ENCODE measurements around the gene NTM.

NTM gene

GRCh38 chr11:131889146-131889577 lies 518.7 kb downstream of the NTM start:
- Histone ChIP-seq H3K27me3 (ENCODE audit: low read depth, low read length) (peaks cover 31% of the 10 kb centered on the region), H3K4me1 (ENCODE audit: low read length) (peaks cover 15% of the 10 kb centered on the region), H3K36me3 (replicated peaks; ENCODE audit: low read depth, low read length) (no peaks in the 10 kb centered on the region), H3K9me3 (ENCODE audit: insufficient read depth, low read length) (no peaks in the 10 kb centered on the region), H3K4me2 (ENCODE audit: low read length) (no peak overlapping the region), H4K20me1 (ENCODE audit: insufficient read depth, low read length) (peaks cover 5% of the 10 kb centered on the region; the same call in 1 of the 2 replicates), H3K9ac (ENCODE audit: low read length) (no peak overlapping the region), H3K4me3 (ENCODE audit: low read length) (no peak overlapping the region), H3K79me2 (ENCODE audit: low read length) (no peaks in the 10 kb centered on the region), H3K27ac (ENCODE audit: low read length) (no peak overlapping the region), H2AFZ (ENCODE audit: low read depth, low read length) (no peak overlapping the region)
- TF ChIP-seq CTCF (IDR thresholded peaks at IDR 0.05; ENCODE audit: low read depth, low read length) (no peak), EZH2phosphoT487 (IDR thresholded peaks at IDR 0.05; ENCODE audit: low read depth) (no peak)

- no peak overlapping the region for H3K4me2 ChIP-seq (ENCODE audit: low read length)
- no peak overlapping the region for H3K27ac ChIP-seq (ENCODE audit: low read length)
- H3K36me3 ChIP-seq (replicated peaks; ENCODE audit: low read depth, low read length), result no peaks in the 10 kb centered on the region
- H3K9me3 ChIP-seq (ENCODE audit: insufficient read depth, low read length), result no peaks in the 10 kb centered on the region
- no peak for TF ChIP-seq CTCF (IDR thresholded peaks at IDR 0.05; ENCODE audit: low read depth, low read length)
- H3K27me3 ChIP-seq (ENCODE audit: low read depth, low read length), result peaks cover 34% of the 10 kb centered on the region
- H3K4me3 ChIP-seq (ENCODE audit: low read length), result no peak overlapping the region
- H2AFZ ChIP-seq (ENCODE audit: low read depth, low read length), result no peak overlapping the region
- H3K9ac ChIP-seq (ENCODE audit: low read length), result no peak overlapping the region
- H3K4me1 ChIP-seq (ENCODE audit: low read length), result peaks cover 15% of the 10 kb centered on the region
- H3K79me2 ChIP-seq (ENCODE audit: low read length), result no peaks in the 10 kb centered on the region
- H4K20me1 ChIP-seq (ENCODE audit: insufficient read depth, low read length), result peaks cover 5% of the 10 kb centered on the region; the same call in 1 of the 2 replicates
These were observed 519.6 kb downstream of the NTM start for GRCh38 chr11:131889760-131890581.

GRCh38 chr11:131893103-131893890 lies 522.9 kb downstream of the NTM start:
- Histone ChIP-seq H3K4me2 (ENCODE audit: low read length) (peak overlapping the region; percentile 49), H3K4me3 (ENCODE audit: low read length) (peak overlapping the region; percentile 28; the same call in 1 of the 2 replicates), H2AFZ (ENCODE audit: low read depth, low read length) (no peak overlapping the region), H3K27me3 (ENCODE audit: low read depth, low read length) (peaks cover 45% of the 10 kb centered on the region), H3K4me1 (ENCODE audit: low read length) (peaks cover 15% of the 10 kb centered on the region), H3K9ac (ENCODE audit: low read length) (no peak overlapping the region), H3K36me3 (replicated peaks; ENCODE audit: low read depth, low read length) (no peaks in the 10 kb centered on the region), H3K27ac (ENCODE audit: low read length) (no peak overlapping the region), H4K20me1 (ENCODE audit: insufficient read depth, low read length) (peaks cover 5% of the 10 kb centered on the region; the same call in 1 of the 2 replicates), H3K9me3 (ENCODE audit: insufficient read depth, low read length) (no peaks in the 10 kb centered on the region), H3K79me2 (ENCODE audit: low read length) (no peaks in the 10 kb centered on the region)
- TF ChIP-seq EZH2phosphoT487 (IDR thresholded peaks at IDR 0.05; ENCODE audit: low read depth) (no peak), CTCF (IDR thresholded peaks at IDR 0.05; ENCODE audit: low read depth, low read length) (no peak)

GRCh38 chr11:131893988-131894387 lies 523.6 kb downstream of the NTM start:
- H3K4me2 ChIP-seq (ENCODE audit: low read length), result no peak overlapping the region
- H3K9ac ChIP-seq (ENCODE audit: low read length), result no peak overlapping the region
- no peaks in the 10 kb centered on the region for H3K9me3 ChIP-seq (ENCODE audit: insufficient read depth, low read length)

More at GRCh38 chr11:131893988-131894387, 523.6 kb downstream of the NTM start:
- TF ChIP-seq CTCF (IDR thresholded peaks at IDR 0.05; ENCODE audit: low read depth, low read length), result no peak
- TF ChIP-seq EZH2phosphoT487 (IDR thresholded peaks at IDR 0.05; ENCODE audit: low read depth), result no peak
- no peak overlapping the region for H3K4me3 ChIP-seq (ENCODE audit: low read length)
- peaks cover 52% of the 10 kb centered on the region for H3K27me3 ChIP-seq (ENCODE audit: low read depth, low read length)
- peaks cover 15% of the 10 kb centered on the region for H3K4me1 ChIP-seq (ENCODE audit: low read length)
- H3K27ac ChIP-seq (ENCODE audit: low read length), result no peak overlapping the region
- H2AFZ ChIP-seq (ENCODE audit: low read depth, low read length), result no peak overlapping the region
- H3K79me2 ChIP-seq (ENCODE audit: low read length), result no peaks in the 10 kb centered on the region
- H3K36me3 ChIP-seq (replicated peaks; ENCODE audit: low read depth, low read length), result no peaks in the 10 kb centered on the region
- peaks cover 5% of the 10 kb centered on the region; the same call in 1 of the 2 replicates for H4K20me1 ChIP-seq (ENCODE audit: insufficient read depth, low read length)

Measured in OCI-LY3 (cell line).